H9 (cell line): ENCODE measurements around the gene BOD1. TPM values are rescaled to one million over a fixed set of nuclear protein-coding genes. Genes with fewer than 3 reads are reported as not detected.

ENCODE experiments used
- DNase-seq: peaks from one replicate; pipeline ENCODE4 v3.0.0-alpha.2; 2017
- H2AFZ ChIP-seq: one replicate; pipeline ENCODE4 v1.6.1; 2013; ENCODE audit warnings: mild to moderate bottlenecking, low read length, control low read depth, moderate library complexity
- H2AK5ac ChIP-seq: 2 replicates; pipeline ENCODE4 v1.6.1; 2013; ENCODE audit warnings: low read length, control low read depth, mixed read lengths; ENCODE audit not compliant: insufficient read length
- H2BK120ac ChIP-seq: one replicate; pipeline ENCODE4 v1.6.1; 2013; ENCODE audit warnings: low read depth, mild to moderate bottlenecking, low read length, control low read depth, inconsistent platforms; ENCODE audit not compliant: poor library complexity, severe bottlenecking
- H2BK12ac ChIP-seq: 2 replicates; pipeline ENCODE4 v1.6.1; 2013; ENCODE audit warnings: low read length, control low read depth, mixed read lengths, low read depth; ENCODE audit not compliant: insufficient read length
- H2BK15ac ChIP-seq: 2 replicates; pipeline ENCODE4 v1.6.1; 2013; ENCODE audit warnings: low read depth, low read length, control low read depth
- H2BK20ac ChIP-seq: one replicate; pipeline ENCODE4 v1.6.1; 2013; ENCODE audit warnings: low read depth, mild to moderate bottlenecking, low read length, control low read depth, inconsistent platforms; ENCODE audit not compliant: poor library complexity, severe bottlenecking
- H2BK5ac ChIP-seq: 2 replicates; pipeline ENCODE4 v1.6.1; 2013; ENCODE audit warnings: low read length, control low read depth, mixed read lengths; ENCODE audit not compliant: insufficient read length
- H3K14ac ChIP-seq: 2 replicates; pipeline ENCODE4 v1.6.1; 2013; ENCODE audit warnings: low read length, control low read depth; ENCODE audit not compliant: insufficient read depth
- H3K18ac ChIP-seq: 2 replicates; pipeline ENCODE4 v1.6.1; 2013; ENCODE audit warnings: low read depth, mild to moderate bottlenecking, mixed read lengths, low read length, control low read depth; ENCODE audit not compliant: insufficient read length
- H3K23ac ChIP-seq: 2 replicates; pipeline ENCODE4 v1.6.1; 2013; ENCODE audit warnings: low read length, control low read depth, mixed read lengths, low read depth; ENCODE audit not compliant: insufficient read length
- H3K23me2 ChIP-seq: 2 replicates; pipeline ENCODE4 v1.6.1; 2013; ENCODE audit warnings: low read depth, mild to moderate bottlenecking, mixed read lengths, low read length, control low read depth; ENCODE audit not compliant: insufficient read length, poor library complexity, severe bottlenecking
- H3K27ac ChIP-seq: 2 replicates; pipeline ENCODE4 v1.5.1; 2013; ENCODE audit warnings: low read length, control low read depth, mixed read lengths, low read depth; ENCODE audit not compliant: insufficient read length
- H3K27me3 ChIP-seq: 2 replicates; pipeline ENCODE4 v1.6.1; 2013; ENCODE audit warnings: low read length, control low read depth, inconsistent platforms; ENCODE audit not compliant: insufficient read depth
- H3K4ac ChIP-seq: 2 replicates; pipeline ENCODE4 v1.6.1; 2013; ENCODE audit warnings: low read depth, mild to moderate bottlenecking, control low read depth, inconsistent platforms, low read length, moderate library complexity
- H3K4me1 ChIP-seq: 2 replicates; pipeline ENCODE4 v1.6.1; 2013; ENCODE audit warnings: low read length, control low read depth, inconsistent platforms; ENCODE audit not compliant: insufficient read depth
- H3K4me2 ChIP-seq: 2 replicates; pipeline ENCODE4 v1.6.1; 2013; ENCODE audit warnings: low read length, control low read depth, mixed read lengths; ENCODE audit not compliant: insufficient read length, insufficient read depth
- H3K56ac ChIP-seq: 2 replicates; pipeline ENCODE4 v1.6.1; 2013; ENCODE audit warnings: low read depth, mild to moderate bottlenecking, mixed read lengths, low read length, control low read depth; ENCODE audit not compliant: insufficient read length
- H3K79me1 ChIP-seq: 2 replicates; pipeline ENCODE4 v1.6.1; 2013; ENCODE audit warnings: low read depth, mild to moderate bottlenecking, moderate library complexity, low read length, control low read depth, inconsistent platforms; ENCODE audit not compliant: insufficient read depth, poor library complexity, severe bottlenecking
- H3K79me2 ChIP-seq: 2 replicates; pipeline ENCODE4 v1.6.1; 2013; ENCODE audit warnings: low read length, control low read depth, inconsistent platforms; ENCODE audit not compliant: insufficient read depth
- H3K9ac ChIP-seq: 2 replicates; pipeline ENCODE4 v1.6.1; 2013; ENCODE audit warnings: low read length, control low read depth, mixed read lengths; ENCODE audit not compliant: insufficient read length; ENCODE audit errors: extremely low read depth
- H3K9me3 ChIP-seq: one replicate; pipeline ENCODE4 v1.6.1; 2013; ENCODE audit warnings: low read depth, low read length, inconsistent platforms; ENCODE audit not compliant: control insufficient read depth
- H3T11ph ChIP-seq: one replicate; pipeline ENCODE4 v1.6.1; 2013; ENCODE audit warnings: mild to moderate bottlenecking, low read length, control low read depth, inconsistent platforms
- H4K20me1 ChIP-seq: one replicate; pipeline ENCODE4 v1.6.1; 2013; ENCODE audit not compliant: control insufficient read depth, insufficient read length, insufficient read depth
- H4K5ac ChIP-seq: 2 replicates; pipeline ENCODE4 v1.6.1; 2013; ENCODE audit warnings: low read depth, mild to moderate bottlenecking, mixed read lengths, low read length, control low read depth; ENCODE audit not compliant: insufficient read length
- H4K8ac ChIP-seq: replicated peaks from 2 replicates; pipeline ENCODE4 v1.6.1; 2013; ENCODE audit warnings: low read length, control low read depth, mixed read lengths, low read depth; ENCODE audit not compliant: insufficient read length
- H4K91ac ChIP-seq: 2 replicates; pipeline ENCODE4 v1.6.1; 2013; ENCODE audit warnings: low read depth, mild to moderate bottlenecking, moderate library complexity, mixed read lengths, low read length, control low read depth; ENCODE audit not compliant: insufficient read length
- H3K27ac Mint-ChIP-seq, 3 experiments: 2 replicates in 2 of 3; 3 replicates in 1 of 3; pipeline ENCODE4 v1.8.0; 2020 to 2021; ENCODE audit warnings: mixed read lengths in 3 of 3, mild to moderate bottlenecking in 1 of 3, moderate library complexity in 1 of 3
- H3K27me3 Mint-ChIP-seq: 2 replicates; pipeline ENCODE4 v1.8.0; 2021; ENCODE audit warnings: low read depth, mild to moderate bottlenecking, moderate library complexity, mixed read lengths
- H3K36me3 Mint-ChIP-seq, 3 experiments: 2 replicates in 2 of 3; 3 replicates in 1 of 3; pipeline ENCODE4 v1.8.0; 2020 to 2021; ENCODE audit warnings: low read depth in 3 of 3, mixed read lengths in 3 of 3; ENCODE audit not compliant: insufficient read depth in 1 of 3
- H3K4me1 Mint-ChIP-seq, 2 experiments: 2 replicates each; pipeline ENCODE4 v1.8.0; 2020; ENCODE audit warnings: mixed read lengths in 2 of 2
- H3K4me3 Mint-ChIP-seq, 2 experiments: 2 replicates in 1 of 2; 3 replicates in 1 of 2; pipeline ENCODE4 v1.8.0; 2020 to 2021; ENCODE audit warnings: mild to moderate bottlenecking in 2 of 2, mixed read lengths in 2 of 2, moderate library complexity in 1 of 2
- H3K9me3 Mint-ChIP-seq, 2 experiments: 2 replicates in 1 of 2; 3 replicates in 1 of 2; pipeline ENCODE4 v1.8.0; 2020; ENCODE audit warnings: mild to moderate bottlenecking in 2 of 2, mixed read lengths in 2 of 2, moderate library complexity in 1 of 2
- WGBS: extraction: QIAGEN DNeasy Blood & Tissue Kit; methylation state at CpG from one replicate; pipeline ENCODE4 v1.1.7; 2013; ENCODE audit warnings: missing lambda C conversion rate, low lambda C conversion rate, mixed read lengths; ENCODE audit not compliant: insufficient read length; ENCODE audit errors: extremely low coverage; 5-methylcytosine and 5-hydroxymethylcytosine counted together
- total RNA-seq: library from RNA; stranded (reverse); gene quantifications from 2 replicates; pipeline ENCODE4 v1.2.1, GENCODE V29; 2021
- TF ChIP-seq, protein P1 (sequence below): fragments of 200-600 bp; sonication (generic); conservative IDR thresholded peaks from 3 replicates; pipeline ENCODE4 v1.8.0; 2021; ENCODE audit warnings: antibody characterized with exemption, mild to moderate bottlenecking

Gene BOD1
- total RNA-seq, 1 experiment from 2014 or later = 121 TPM

DNA sequence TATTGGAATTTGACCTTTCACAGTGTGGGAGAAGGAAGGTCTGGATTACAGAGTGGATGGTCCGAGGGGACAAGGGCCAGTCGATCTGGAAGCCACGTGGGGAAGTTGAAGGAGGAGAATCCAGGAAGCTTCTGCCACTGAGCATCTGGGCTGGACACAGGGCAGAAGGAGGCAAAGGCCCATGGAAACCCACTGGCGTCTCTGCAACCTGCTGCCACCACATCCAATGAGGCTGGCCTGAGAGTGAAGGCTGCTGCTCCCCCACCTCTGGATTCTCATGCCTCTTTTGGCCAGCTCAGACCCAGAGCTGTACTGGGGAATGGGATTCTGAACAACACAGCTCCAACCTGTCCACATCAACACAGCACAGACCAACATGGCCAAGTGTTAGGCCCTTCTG is 48.9 kb upstream of the BOD1 start:
- no peaks in the 10 kb centered on the region for H3K9me3 ChIP-seq
- no peak overlapping the region for H4K8ac ChIP-seq
- no peak overlapping the region for H3K23ac ChIP-seq
- H3K27ac Mint-ChIP-seq = no peak overlapping the region
- H3K18ac ChIP-seq = no peak overlapping the region
- H2BK20ac ChIP-seq = no peak overlapping the region
- peaks cover 8% of the 10 kb centered on the region for H3K27me3 Mint-ChIP-seq
- no peak overlapping the region for H2AFZ ChIP-seq
- H3K4me1 ChIP-seq = peaks cover 5% of the 10 kb centered on the region; the same call in 1 of the 2 replicates
- H3K79me2 ChIP-seq = no peaks in the 10 kb centered on the region
- no peak overlapping the region for H4K91ac ChIP-seq
- no peak overlapping the region for H3K27ac ChIP-seq
- no peaks in the 10 kb centered on the region for H3K23me2 ChIP-seq
- peaks cover 27 to 33% (median 32%) of the 10 kb centered on the region in 3 experiments for H3K36me3 Mint-ChIP-seq
- no peaks in the 10 kb centered on the region for H3K79me1 ChIP-seq
- H3K27me3 ChIP-seq = no peaks in the 10 kb centered on the region
- H3K9me3 Mint-ChIP-seq = peaks cover 39 to 41% of the 10 kb centered on the region in 2 experiments
- no peak overlapping the region for H3K9ac ChIP-seq
- H3K4me3 Mint-ChIP-seq = no peak overlapping the region
- no CpG with 5 or more reads among the region's 4 CpGs for WGBS
- H4K5ac ChIP-seq = no peak overlapping the region
- H3K4me1 Mint-ChIP-seq = peaks cover 32 to 35% of the 10 kb centered on the region in 2 experiments
- H3K4me2 ChIP-seq = no peak overlapping the region
- H2BK12ac ChIP-seq = no peak overlapping the region
- no peak overlapping the region for H3T11ph ChIP-seq
- no peaks in the 10 kb centered on the region for H4K20me1 ChIP-seq
- TF ChIP-seq, protein P1, sequence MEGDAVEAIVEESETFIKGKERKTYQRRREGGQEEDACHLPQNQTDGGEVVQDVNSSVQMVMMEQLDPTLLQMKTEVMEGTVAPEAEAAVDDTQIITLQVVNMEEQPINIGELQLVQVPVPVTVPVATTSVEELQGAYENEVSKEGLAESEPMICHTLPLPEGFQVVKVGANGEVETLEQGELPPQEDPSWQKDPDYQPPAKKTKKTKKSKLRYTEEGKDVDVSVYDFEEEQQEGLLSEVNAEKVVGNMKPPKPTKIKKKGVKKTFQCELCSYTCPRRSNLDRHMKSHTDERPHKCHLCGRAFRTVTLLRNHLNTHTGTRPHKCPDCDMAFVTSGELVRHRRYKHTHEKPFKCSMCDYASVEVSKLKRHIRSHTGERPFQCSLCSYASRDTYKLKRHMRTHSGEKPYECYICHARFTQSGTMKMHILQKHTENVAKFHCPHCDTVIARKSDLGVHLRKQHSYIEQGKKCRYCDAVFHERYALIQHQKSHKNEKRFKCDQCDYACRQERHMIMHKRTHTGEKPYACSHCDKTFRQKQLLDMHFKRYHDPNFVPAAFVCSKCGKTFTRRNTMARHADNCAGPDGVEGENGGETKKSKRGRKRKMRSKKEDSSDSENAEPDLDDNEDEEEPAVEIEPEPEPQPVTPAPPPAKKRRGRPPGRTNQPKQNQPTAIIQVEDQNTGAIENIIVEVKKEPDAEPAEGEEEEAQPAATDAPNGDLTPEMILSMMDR = no peak
- H2BK5ac ChIP-seq = no peak overlapping the region
- H3K4ac ChIP-seq = no peak overlapping the region
- H2BK15ac ChIP-seq = no peak overlapping the region
- DNase-seq = no peak
- no peak overlapping the region for H3K14ac ChIP-seq
- H2BK120ac ChIP-seq = no peak overlapping the region
- no peak overlapping the region for H2AK5ac ChIP-seq
- no peak overlapping the region for H3K56ac ChIP-seq
